ENCODE data around the gene RNF217.

Gene RNF217

DNA sequence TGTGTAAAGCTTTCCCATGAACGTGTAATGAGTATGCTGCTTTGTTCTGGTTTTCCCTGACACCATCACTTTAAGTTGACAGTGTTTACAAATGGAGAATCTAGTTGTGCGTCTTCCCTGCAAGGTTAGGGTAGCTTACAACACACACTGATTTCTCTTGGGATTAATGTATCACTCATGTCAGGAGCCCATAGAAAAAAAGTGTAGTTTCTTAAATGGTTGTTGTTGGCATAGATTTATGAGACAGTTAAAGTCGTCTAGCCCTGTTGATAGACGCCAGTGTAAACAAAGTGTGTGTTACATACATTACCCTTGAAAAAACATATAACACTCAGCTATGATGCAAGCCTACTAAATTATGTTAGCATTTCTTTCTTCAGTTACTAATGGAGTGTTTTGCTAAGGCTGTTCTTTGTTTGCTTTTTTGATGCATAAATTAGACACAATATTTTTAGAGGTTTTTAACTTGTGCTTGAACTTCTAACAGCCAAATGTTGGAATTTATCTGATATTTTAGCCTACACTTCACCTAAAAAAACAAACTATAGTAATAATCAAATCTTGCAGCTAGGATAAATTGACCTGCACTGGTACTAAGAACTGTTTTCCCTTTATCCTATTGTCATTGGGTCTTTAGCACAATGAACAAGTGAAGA, 88.6 kb downstream of the RNF217 start:
- no peak for DNase-seq (ENCODE audit: low spot score)
- H3K27ac ChIP-seq, result no peak overlapping the region
- TF ChIP-seq, protein P1, sequence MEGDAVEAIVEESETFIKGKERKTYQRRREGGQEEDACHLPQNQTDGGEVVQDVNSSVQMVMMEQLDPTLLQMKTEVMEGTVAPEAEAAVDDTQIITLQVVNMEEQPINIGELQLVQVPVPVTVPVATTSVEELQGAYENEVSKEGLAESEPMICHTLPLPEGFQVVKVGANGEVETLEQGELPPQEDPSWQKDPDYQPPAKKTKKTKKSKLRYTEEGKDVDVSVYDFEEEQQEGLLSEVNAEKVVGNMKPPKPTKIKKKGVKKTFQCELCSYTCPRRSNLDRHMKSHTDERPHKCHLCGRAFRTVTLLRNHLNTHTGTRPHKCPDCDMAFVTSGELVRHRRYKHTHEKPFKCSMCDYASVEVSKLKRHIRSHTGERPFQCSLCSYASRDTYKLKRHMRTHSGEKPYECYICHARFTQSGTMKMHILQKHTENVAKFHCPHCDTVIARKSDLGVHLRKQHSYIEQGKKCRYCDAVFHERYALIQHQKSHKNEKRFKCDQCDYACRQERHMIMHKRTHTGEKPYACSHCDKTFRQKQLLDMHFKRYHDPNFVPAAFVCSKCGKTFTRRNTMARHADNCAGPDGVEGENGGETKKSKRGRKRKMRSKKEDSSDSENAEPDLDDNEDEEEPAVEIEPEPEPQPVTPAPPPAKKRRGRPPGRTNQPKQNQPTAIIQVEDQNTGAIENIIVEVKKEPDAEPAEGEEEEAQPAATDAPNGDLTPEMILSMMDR (IDR thresholded peaks at IDR 0.05), result no peak

GRCh38 chr6:125053809-125054208, 91.6 kb downstream of the RNF217 start:
- no peak overlapping the region for H3K27ac ChIP-seq
- TF ChIP-seq, protein P1 (IDR thresholded peaks at IDR 0.05), result no peak
- no peak overlapping the region for H3K4me3 ChIP-seq
- no peak for DNase-seq (ENCODE audit: low spot score)

More for the DNA sequence above, 88.6 kb downstream of the RNF217 start:
- no peak overlapping the region for H3K4me3 ChIP-seq

DNA sequence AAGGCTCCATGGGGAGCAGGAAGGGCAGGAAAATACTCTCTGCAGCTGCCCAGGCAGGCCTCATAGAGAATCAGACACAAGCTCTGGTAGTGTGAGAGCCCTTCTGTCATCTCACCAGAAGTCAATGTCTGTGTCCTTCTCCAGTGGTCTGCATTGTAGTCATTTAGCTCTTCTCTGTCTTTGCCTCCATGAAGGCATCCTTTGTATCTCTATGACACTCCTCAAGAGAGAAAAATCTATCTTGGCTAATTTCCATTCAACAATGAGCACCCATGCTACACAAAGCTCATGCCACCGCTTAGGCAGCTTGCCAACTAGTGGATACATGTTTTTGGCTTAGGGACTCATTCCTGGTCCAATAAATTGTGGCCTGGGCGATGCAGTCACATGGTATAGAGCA, 92.1 kb downstream of the RNF217 start:
- no peak overlapping the region for H3K4me3 ChIP-seq
- H3K27ac ChIP-seq, result no peak overlapping the region
- TF ChIP-seq, protein P1 (IDR thresholded peaks at IDR 0.05), result no peak
- no peak for DNase-seq (ENCODE audit: low spot score)

- no peak for DNase-seq (ENCODE audit: low spot score)
- TF ChIP-seq, protein P1 (IDR thresholded peaks at IDR 0.05), result no peak
- Histone ChIP-seq H3K27ac (no peak overlapping the region), H3K4me3 (no peak overlapping the region)
These were observed 95.4 kb downstream of the RNF217 start for GRCh38 chr6:125057392-125058246.

GRCh38 chr6:125058546-125058945, 96.3 kb downstream of the RNF217 start:
- no peak for DNase-seq (ENCODE audit: low spot score)
- TF ChIP-seq, protein P1 (IDR thresholded peaks at IDR 0.05), result no peak

GRCh38 chr6:125063307-125063706, 101.1 kb downstream of the RNF217 start:
- TF ChIP-seq, protein P1 (IDR thresholded peaks at IDR 0.05), result no peak
- DNase-seq (ENCODE audit: low spot score), result no peak
- no peak overlapping the region for H3K4me3 ChIP-seq
- no peak overlapping the region for H3K27ac ChIP-seq

More at GRCh38 chr6:125058546-125058945, 96.3 kb downstream of the RNF217 start:
- H3K27ac ChIP-seq, result no peak overlapping the region
- no peak overlapping the region for H3K4me3 ChIP-seq
